ENCODE data around the gene GDA.

DNA sequence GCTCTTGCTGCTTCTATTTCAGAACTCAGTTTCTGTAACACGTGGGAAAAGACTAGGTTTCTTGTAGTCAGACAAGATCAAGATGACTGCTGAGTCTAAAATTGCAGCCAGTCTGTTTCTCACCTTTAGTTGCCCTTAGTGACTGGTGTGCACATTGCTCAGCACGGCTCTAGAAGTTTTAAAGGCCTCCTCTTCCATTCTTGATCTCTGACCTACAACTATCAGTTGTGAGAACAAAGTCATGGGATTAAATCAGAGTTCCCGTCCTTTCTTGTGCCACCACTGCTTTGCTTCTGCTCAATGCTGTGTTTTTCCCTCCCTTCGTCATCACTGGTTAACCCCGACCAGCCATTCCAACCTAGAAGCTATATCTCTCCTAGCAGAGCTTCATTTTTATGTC, 52.8 kb downstream of the GDA start:
- TF ChIP-seq, protein P1, sequence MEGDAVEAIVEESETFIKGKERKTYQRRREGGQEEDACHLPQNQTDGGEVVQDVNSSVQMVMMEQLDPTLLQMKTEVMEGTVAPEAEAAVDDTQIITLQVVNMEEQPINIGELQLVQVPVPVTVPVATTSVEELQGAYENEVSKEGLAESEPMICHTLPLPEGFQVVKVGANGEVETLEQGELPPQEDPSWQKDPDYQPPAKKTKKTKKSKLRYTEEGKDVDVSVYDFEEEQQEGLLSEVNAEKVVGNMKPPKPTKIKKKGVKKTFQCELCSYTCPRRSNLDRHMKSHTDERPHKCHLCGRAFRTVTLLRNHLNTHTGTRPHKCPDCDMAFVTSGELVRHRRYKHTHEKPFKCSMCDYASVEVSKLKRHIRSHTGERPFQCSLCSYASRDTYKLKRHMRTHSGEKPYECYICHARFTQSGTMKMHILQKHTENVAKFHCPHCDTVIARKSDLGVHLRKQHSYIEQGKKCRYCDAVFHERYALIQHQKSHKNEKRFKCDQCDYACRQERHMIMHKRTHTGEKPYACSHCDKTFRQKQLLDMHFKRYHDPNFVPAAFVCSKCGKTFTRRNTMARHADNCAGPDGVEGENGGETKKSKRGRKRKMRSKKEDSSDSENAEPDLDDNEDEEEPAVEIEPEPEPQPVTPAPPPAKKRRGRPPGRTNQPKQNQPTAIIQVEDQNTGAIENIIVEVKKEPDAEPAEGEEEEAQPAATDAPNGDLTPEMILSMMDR (IDR thresholded peaks at IDR 0.05; ENCODE audit: low read depth, low read length): no peak
- no peak for TF ChIP-seq EZH2phosphoT487 (IDR thresholded peaks at IDR 0.05; ENCODE audit: low read depth)
